ENCODE data around the gene SASH3. TPM values are rescaled to one million over a fixed set of nuclear protein-coding genes. Genes with fewer than 3 reads are reported as not detected.

SASH3 gene
- total RNA-seq, 1 donor from 2014 or later: not detected

DNA sequence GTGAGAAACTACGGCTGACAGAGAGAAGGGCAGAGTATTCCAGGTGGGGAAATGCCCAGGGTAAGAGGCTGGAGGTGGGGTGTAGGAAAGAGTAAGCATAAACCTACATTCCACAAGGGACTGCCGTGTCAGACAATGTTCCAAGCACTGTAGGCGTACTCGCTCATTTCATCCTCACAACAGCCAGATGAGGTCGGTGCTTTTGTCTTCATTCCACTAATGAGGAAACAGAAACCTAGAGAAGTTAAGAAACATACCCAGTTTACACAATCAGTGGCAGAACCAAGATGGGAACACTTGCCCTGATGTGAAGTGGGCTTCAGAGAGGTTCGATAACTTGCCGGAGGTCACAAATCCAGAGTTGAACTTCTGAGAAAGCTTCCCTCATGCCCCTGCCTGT, 4.6 kb downstream of the SASH3 start:
- H3K27ac Mint-ChIP-seq: no peak overlapping the region
- no peaks in the 10 kb centered on the region for H3K27me3 Mint-ChIP-seq
- no peaks in the 10 kb centered on the region for H3K4me1 Mint-ChIP-seq (ENCODE audit: low read depth)
- peaks cover 6% of the 10 kb centered on the region for H3K9me3 Mint-ChIP-seq (ENCODE audit: low read depth)
- no peaks in the 10 kb centered on the region for H3K36me3 Mint-ChIP-seq (ENCODE audit: insufficient read depth)
- no peak overlapping the region for H3K4me3 Mint-ChIP-seq (ENCODE audit: low read depth)
- TF ChIP-seq, protein P1, sequence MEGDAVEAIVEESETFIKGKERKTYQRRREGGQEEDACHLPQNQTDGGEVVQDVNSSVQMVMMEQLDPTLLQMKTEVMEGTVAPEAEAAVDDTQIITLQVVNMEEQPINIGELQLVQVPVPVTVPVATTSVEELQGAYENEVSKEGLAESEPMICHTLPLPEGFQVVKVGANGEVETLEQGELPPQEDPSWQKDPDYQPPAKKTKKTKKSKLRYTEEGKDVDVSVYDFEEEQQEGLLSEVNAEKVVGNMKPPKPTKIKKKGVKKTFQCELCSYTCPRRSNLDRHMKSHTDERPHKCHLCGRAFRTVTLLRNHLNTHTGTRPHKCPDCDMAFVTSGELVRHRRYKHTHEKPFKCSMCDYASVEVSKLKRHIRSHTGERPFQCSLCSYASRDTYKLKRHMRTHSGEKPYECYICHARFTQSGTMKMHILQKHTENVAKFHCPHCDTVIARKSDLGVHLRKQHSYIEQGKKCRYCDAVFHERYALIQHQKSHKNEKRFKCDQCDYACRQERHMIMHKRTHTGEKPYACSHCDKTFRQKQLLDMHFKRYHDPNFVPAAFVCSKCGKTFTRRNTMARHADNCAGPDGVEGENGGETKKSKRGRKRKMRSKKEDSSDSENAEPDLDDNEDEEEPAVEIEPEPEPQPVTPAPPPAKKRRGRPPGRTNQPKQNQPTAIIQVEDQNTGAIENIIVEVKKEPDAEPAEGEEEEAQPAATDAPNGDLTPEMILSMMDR (IDR thresholded peaks at IDR 0.05; ENCODE audit: unreplicated experiment): no peak
- no peak for DNase-seq (ENCODE audit: low spot score, unreplicated experiment)

DNA sequence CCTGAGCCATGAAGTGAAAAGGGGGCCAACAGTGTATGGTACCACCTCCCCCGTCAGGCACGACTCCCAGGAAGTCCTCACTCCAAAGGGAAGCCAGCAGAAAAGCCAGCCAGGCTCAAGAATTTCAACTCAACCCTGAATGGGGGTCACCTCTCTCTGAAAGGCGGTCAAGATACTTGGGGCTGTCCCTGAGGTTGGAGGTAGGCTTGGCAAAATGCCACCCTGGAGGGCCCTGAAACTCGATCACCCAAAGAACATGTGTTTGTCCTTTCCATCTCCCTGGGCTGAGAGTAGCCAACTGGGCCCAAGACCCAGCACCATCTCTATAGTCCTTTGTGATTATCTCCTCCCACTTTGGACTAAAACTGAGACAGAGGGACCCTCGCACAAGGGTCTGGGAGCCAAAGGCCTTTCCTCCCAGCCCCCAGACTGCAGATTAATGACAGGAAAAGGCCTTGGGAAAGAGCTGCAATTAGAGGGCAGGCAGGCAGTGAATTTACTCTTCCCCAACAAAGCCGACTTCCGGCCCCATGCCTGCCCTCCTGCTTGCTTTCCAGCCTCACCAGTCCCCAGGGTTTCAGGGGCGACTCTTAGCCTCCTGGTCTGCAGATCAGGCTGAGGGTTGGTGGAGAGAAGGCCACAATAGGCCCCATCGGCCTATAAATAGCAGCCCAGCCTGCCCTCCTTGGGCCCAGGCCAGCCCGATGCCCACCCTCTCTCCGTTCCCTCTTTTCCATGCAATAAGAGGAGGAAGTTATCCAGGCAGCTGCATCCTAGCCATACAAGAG, 5.6 kb downstream of the SASH3 start:
- TF ChIP-seq, protein P1 (IDR thresholded peaks at IDR 0.05; ENCODE audit: unreplicated experiment): no peak
- no peaks in the 10 kb centered on the region for H3K4me1 Mint-ChIP-seq (ENCODE audit: low read depth)
- no peaks in the 10 kb centered on the region for H3K36me3 Mint-ChIP-seq (ENCODE audit: insufficient read depth)
- DNase-seq (ENCODE audit: low spot score, unreplicated experiment): no peak
- peaks cover 5% of the 10 kb centered on the region for H3K9me3 Mint-ChIP-seq (ENCODE audit: low read depth)
- H3K4me3 Mint-ChIP-seq (ENCODE audit: low read depth): no peak overlapping the region
- no peaks in the 10 kb centered on the region for H3K27me3 Mint-ChIP-seq
- H3K27ac Mint-ChIP-seq: no peak overlapping the region

DNA sequence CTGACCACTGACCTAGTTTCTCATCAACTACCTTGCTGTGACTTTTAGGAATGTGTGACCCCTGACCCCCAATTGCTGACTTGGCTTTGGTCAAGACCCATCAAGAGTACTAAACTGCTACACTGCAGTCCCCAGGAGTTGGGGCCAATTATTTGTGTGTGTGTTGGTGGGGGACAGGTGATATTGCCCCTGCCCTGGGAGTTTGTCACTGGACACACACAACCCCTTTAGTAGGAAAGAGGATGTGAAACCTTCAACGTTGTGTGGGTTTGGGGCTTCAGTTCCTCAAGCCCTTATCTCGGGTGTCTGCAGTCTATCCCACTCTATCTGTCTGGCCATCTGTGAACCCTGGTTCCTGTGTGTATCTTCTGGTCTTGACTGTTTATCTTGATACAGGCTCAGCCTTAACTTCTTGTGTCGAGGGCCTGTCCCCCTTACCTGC, 6.5 kb downstream of the SASH3 start:
- Mint-ChIP-seq H3K9me3 (ENCODE audit: low read depth) (peaks cover 5% of the 10 kb centered on the region), H3K4me1 (ENCODE audit: low read depth) (no peaks in the 10 kb centered on the region), H3K27me3 (no peaks in the 10 kb centered on the region), H3K36me3 (ENCODE audit: insufficient read depth) (no peaks in the 10 kb centered on the region), H3K27ac (no peak overlapping the region), H3K4me3 (ENCODE audit: low read depth) (no peak overlapping the region)
- TF ChIP-seq, protein P1 (IDR thresholded peaks at IDR 0.05; ENCODE audit: unreplicated experiment): no peak
- no peak for DNase-seq (ENCODE audit: low spot score, unreplicated experiment)

DNA sequence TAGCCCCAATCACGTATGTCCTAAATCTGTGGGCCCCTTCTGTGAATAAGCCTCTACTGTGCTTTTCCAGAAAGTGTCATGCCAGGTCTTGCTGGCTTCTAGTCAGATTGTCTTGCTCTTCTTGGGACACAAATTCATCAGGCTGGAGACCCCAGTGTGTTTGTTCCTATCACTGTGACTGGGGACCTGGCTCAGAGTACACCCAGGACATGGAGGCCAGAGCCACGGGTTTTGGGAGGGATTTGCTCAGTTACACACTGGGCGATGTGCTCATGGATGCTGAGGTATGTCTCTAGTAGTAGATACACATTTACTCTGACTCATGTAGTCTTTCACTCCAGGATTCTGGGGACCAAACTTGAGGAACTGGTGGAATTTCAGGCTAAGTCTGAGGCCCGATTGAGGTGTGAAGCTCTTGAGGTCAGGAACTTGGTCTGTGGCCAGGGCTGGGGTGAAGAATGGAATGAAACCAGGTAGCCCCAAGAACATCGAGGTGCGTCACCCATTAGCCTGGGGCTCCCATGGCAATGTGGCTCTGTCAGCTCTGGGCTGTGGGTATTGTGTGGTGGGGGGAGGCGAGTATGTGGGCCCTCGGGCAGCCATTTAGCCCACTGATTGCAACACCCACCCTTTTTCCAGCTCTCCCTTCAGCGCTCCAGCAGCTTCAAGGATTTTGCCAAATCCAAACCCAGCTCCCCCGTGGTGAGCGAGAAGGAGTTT, 7.7 kb downstream of the SASH3 start:
- no peak overlapping the region for H3K27ac Mint-ChIP-seq
- H3K9me3 Mint-ChIP-seq (ENCODE audit: low read depth): peaks cover 5% of the 10 kb centered on the region
- DNase-seq (ENCODE audit: low spot score, unreplicated experiment): no peak
- no peaks in the 10 kb centered on the region for H3K36me3 Mint-ChIP-seq (ENCODE audit: insufficient read depth)
- no peaks in the 10 kb centered on the region for H3K4me1 Mint-ChIP-seq (ENCODE audit: low read depth)
- no peak overlapping the region for H3K4me3 Mint-ChIP-seq (ENCODE audit: low read depth)
- no peaks in the 10 kb centered on the region for H3K27me3 Mint-ChIP-seq
- TF ChIP-seq, protein P1 (IDR thresholded peaks at IDR 0.05; ENCODE audit: unreplicated experiment): no peak

DNA sequence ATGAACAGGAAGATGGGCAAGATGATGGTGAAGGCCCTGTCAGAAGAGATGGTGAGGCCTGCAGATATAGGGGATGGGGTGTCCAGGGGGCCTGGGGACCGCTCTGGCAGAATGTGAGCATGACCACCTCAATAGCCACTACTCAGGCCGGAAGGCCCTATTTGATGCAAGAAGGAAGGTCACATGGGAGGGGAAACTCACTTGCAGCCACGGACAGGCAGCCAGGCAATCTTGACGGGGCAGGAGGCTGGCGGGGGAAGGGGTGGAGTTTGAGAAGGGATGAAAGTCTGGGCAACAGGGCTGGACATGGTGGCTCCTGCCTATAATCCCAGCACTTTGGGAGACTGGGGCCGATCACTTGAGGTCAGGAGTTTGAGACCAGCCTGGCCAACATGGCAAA, 8.8 kb downstream of the SASH3 start:
- TF ChIP-seq, protein P1 (IDR thresholded peaks at IDR 0.05; ENCODE audit: unreplicated experiment): no peak
- Mint-ChIP-seq H3K4me3 (ENCODE audit: low read depth) (no peak overlapping the region), H3K4me1 (ENCODE audit: low read depth) (no peaks in the 10 kb centered on the region), H3K27me3 (no peaks in the 10 kb centered on the region), H3K36me3 (ENCODE audit: insufficient read depth) (no peaks in the 10 kb centered on the region), H3K9me3 (ENCODE audit: low read depth) (peaks cover 5% of the 10 kb centered on the region), H3K27ac (no peak overlapping the region)
- DNase-seq (ENCODE audit: low spot score, unreplicated experiment): no peak

Measured in progenitor cell of endocrine pancreas (in vitro differentiated cells).